Measurements from ENCODE around the gene LTBP1.
A peak's percentile ranks its signal among the peaks of the same experiment; 100 is the strongest.

The LTBP1 gene

DNA sequence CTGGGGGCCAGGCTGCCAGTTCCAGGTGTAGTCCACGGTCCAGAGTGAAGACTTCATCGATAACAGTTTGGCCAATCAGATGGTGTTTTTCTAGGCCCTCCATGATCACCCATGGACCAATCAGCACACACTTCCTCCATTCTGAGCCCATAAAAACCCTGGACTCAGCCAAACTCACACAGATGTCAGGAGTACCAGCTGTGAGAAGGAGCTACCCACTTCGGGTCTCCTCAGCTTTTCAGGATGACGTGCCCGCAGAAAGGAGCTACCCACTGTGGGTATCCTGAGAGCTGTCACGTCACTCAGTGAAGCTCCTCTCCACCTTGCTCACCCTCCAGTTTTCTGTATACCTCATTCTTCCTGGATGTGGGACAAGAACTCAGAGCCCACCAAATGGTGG is 319.7 kb downstream of the LTBP1 start:
- no peak for DNase-seq (ENCODE audit: low read depth in 2 of 2)

DNA sequence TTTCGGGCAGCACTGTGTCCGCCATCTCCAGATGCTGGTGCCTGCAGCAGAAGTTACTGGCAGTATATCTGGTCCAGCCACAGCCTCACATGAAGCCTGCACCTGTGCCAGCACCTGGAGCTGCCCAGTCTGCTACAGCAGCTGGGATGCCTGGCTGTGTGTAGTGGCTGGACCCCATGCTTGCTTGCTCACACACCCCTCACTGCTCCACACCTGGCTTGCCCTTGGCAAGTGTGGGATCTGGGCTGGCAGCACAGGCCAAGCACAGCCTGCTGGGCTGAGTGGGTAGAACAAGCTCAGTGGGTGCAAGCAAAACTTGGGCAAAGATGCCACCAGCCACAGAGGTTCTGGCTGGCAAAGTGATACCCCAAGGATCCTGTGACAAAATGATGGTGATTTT is 320.3 kb downstream of the LTBP1 start:
- no peak for DNase-seq (ENCODE audit: low read depth in 2 of 2)

DNA sequence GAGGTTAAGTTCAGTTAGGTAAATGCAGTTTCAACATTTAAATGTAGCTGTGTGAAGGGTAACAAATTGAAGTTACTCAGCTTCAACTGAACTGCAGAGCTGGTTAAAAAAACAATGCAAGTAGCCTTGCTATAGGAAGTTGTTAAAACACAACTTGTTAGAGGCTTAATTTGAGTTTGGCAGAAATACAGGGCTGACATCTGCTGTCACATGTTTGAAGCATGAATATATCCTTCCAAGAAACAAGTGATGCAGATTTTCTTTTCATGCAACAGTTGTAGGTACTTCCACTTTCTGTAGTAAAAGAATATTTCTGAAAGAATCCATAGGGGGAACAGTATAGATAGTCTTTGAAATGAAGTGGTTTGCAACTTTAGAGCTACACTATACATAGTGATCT is 321.0 kb downstream of the LTBP1 start:
- peak; percentile 56 to 61 for DNase-seq (ENCODE audit: low read depth in 2 of 2)

DNA sequence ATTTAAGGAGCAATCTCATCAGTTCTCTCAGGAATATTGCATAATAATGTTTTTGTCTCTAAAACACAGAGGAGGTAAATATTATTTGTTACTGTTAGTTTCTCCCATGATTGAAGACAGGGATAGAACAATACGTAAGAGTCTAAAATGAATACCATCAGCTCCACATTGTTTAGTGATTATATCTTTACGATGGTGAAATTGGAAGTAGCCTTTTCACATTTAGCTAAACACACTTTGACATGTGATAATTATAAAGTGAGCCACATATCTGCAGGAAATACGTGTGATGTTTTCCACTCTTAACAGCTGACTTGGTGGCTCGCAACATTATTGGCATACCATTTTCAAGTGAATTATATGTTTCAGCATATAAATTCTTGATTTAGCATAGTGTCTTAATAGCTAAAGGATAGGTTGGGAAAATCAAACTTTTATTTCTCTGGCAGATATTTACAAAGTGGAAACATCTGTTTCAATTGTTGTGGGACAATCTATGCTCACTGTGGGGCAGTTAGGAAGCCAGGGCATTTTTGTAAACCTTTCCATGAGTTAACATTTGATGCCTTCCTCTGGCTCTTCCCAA is 321.6 kb downstream of the LTBP1 start:
- DNase-seq (ENCODE audit: low read depth in 2 of 2): peak; percentile 65 to 77

DNA sequence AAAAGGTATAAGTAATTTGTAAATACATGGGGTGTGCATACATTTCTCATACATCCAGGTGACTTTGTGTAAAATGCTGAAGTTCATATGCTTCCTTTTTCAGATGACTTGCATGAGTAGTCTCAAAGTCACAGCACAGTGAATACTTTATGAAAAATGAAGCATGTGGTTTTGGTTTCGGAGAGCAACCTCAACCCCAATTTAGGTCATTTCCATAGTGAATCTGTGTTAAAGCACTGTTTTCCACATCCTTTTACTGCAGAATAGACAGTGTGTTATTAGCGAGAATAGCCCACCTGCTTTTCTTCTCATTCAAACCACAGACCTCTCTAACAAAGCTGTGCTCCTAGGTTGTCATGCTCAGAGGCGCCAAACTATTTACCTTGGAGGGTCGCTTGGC is 325.2 kb downstream of the LTBP1 start:
- DNase-seq (ENCODE audit: low read depth in 2 of 2): no peak

DNA sequence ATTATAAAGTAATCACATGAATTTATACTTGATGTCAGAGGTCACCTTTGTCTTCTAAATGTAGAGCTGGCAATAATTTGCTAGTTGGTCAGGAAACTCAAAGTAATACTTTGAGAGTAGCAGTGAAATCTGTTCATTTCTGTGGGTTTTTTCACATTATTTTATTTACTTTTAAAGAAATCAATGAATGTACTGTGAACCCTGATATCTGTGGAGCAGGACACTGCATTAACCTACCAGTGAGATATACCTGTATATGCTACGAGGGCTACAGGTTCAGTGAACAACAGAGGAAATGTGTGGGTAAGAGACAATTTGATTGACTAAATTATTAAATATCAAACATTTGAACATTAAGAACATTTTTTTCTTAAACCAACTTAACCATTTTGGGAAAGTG is 326.7 kb downstream of the LTBP1 start:
- DNase-seq (ENCODE audit: low read depth in 2 of 2): no peak

DNA sequence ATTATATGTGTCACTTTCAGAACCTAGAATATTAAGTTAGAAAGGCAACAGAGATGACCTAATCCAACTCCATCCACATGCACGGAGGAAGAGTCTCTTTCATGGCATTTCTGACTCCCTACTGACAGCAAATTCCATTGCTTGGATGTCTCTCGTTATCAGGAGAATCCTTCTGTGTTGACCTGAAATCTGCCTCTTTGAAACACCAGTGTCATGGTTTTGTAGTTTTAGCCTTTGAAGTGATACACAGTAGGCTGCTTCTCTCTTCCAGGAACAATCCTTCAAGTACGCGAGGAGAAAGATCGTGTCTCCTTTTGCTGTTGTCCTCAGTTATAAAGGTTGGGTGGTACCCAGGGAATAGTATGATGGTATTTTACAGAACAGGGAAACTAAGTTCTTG is 327.8 kb downstream of the LTBP1 start:
- no peak for DNase-seq (ENCODE audit: low read depth in 2 of 2)

DNA sequence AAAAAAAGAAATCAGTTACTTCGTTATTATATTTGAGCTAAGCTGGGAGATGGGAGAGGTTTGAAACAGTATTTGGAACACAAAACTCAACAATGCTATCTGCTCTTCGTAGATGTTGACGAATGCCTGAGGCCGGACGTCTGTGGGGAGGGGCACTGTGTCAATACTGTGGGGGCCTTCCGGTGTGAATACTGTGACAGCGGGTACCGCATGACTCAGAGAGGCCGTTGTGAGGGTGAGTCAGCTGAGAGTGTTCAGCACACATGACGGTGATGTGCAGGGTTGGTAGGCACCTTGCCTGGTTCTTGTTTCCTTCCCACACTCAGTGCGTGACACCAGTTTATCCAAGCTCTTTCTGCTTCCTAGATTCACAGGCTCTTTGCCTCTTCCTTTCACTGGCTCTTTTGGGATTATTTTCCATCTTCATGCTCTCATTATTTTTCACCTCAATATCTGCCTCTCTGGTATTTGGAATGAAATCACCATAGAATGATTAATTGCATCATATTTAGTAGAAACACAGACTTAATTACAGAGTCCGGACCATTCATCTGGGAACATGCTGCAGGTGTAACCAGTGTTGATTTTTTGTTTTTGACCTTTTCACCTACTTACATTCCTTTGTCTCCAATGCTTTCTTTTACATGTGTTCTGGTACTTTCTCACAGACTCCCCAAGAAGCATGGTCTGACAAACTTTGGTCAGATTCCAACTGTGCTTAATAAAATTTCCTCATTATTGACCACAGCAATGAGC is 329.1 kb downstream of the LTBP1 start:
- DNase-seq (ENCODE audit: low read depth in 2 of 2): peak in 1 of 2 experiments; percentile 12

DNA sequence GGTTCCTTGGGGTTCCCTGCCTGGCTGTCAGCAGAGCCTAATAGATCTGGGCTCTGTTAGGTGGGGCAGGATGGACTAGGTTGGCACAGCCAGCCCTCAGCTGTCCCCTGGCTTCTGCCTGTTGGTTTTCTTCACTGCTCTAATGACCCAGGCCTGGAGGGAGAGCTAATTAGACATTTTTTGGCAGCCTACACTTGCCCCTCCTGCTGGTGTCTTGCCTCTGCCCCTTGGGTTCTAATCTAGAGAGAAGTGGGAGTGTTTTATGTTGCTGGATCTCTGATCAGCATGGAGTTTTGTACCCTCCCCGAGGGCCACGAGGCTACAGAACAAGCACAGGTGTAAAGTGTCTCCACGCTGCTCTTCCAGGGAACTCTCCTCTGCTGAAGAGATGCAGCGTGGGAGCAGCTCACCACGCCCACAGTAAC is 330.3 kb downstream of the LTBP1 start:
- no peak for DNase-seq (ENCODE audit: low read depth in 2 of 2)

DNA sequence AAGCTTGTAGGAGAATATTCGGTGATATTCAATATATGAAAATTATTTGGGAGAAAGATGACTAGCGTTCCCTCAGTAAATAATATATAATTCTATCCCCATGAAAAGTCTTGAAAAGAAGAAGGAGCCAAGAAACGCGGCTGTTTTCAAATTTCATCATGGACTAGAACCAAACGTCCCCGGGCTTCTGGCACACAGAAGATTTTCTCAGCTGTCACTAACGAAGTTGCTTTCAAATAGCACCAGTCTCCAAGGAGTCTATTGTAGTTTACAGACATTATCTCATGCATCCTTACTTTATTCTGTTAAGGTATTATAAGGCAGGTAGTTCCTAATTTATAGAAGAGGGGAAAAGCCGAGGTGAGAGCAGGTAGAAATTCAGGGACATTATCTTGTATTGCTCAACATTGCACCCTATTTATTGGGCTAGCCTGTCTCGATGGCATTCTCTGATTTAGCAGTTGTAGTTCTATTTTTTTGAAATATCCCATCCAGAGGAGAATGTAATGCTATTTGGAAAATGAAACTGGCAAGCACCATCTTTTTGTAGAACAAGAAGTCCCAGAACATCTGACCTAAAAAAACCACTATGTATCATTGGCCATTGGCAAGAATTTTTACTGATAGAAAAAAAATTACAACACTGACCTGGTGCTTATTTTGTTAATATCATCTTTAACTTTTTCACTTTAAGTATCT is 331.6 kb downstream of the LTBP1 start:
- DNase-seq (ENCODE audit: low read depth in 2 of 2): no peak

DNA sequence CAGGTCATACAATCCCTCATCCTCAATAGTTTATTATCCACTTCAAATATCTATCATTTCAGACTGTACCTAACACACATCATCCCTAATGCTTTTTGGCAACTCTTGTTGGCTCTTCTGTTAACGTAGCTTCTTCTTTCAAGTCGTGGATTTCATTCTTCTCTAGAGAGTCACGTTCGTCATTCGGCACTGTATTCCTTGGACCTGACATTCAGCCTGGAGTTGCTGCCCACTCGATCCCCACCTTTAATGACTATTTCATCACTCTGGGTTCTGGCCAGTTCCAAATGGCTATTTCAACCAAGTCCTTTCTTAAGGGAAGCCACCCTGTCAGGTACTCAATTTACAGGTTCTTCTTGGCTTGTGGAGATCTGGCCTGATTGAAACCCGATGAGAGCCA is 337.5 kb downstream of the LTBP1 start:
- DNase-seq (ENCODE audit: low read depth in 2 of 2): no peak

DNA sequence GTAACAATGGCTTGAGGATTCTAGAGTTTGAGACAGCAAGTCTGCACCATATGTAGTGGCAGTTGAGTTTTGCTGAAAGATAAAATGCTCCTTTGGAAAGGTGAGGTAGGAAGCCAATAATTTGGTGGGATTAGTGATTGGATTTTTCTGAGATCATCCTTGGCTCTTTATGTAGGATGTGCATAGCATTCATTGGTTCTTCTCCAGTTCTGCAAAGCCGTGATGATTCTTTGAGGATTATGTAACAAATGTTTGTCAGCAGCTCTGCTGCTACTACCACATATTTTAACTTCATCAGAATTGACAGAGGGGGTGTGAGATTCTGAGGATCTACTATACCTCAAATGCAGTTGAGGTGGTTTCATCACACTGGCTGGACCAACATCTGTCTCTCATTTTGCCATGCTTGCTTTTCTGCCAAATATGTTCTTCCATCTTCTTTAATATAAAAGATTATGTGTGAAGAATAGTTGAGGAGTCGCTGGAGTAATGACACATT is 340.8 kb downstream of the LTBP1 start:
- peak; percentile 73 to 74 for DNase-seq (ENCODE audit: low read depth in 2 of 2)

DNA sequence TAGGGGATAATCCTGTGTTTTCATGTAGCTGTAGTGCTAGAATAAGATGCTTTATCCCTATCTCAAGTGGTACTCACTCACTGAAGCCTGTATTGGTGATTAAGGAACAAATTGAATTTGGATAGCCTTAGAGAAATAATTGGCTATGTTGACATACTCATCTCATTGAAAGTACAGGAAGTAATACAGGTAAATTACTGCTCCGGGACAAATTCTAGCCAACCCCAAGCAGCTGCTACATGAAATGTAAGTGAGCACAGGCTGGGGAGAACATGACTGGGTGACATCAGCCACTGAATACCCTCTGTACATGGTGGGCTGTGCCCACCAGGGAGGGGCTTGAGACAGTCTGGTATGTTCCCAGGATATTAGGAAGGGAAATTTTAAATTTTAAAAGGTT is 341.3 kb downstream of the LTBP1 start:
- DNase-seq (ENCODE audit: low read depth in 2 of 2): no peak

DNA sequence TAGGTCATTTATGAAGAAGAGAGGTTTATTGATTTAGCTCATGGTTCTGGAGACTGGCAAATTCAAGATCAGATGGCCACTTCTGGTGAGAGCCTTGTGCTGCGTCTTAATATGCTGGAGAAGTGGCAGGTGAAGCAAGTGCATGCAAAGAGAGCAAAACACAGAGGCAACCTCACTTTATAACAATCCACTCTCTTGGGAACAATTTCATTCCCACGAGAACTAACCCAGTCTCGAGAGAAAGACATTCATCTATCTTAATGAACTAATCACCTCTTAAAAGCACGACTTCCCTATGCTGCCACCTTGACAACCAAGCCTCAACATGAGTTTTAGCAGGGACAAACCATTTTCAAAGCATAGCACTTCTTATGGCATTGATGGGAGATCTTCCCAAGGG is 343.2 kb downstream of the LTBP1 start:
- DNase-seq (ENCODE audit: low read depth in 2 of 2): no peak

DNA sequence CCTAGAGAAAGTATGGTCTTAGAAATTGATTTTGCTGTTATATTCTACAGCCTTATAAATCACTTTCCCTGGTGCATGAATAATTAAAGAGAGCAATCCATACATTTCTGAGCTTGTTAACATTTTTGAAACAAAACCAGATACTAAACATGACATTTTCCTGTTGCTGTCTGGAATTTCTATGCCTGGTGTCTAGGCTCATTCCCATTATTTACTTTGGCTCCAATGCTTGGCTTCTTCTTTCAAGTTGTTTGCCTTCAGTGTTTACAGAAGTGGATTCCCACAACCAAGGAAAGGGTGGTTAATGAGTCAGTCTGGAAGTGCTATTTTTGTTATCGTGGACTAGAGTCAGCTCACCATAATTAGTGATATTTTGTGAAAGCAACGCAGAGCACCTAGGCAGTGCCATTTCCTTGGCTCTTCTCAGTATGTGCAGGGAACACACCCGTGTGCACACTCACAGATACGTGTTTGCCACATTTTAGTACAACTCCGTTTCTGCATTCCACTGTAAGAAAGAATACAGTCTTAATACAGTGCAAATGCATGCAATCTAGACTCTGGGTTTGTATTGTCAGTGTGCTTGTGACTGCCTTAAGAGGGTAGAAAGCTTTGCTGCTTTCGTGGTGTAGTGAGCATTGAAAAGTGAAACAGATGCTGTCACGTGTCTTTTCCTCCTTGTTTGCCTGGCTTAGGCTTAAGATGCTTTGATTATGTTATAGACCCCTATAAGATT is 344.7 kb downstream of the LTBP1 start:
- peak; percentile 87 to 89 for DNase-seq (ENCODE audit: low read depth in 2 of 2)

DNA sequence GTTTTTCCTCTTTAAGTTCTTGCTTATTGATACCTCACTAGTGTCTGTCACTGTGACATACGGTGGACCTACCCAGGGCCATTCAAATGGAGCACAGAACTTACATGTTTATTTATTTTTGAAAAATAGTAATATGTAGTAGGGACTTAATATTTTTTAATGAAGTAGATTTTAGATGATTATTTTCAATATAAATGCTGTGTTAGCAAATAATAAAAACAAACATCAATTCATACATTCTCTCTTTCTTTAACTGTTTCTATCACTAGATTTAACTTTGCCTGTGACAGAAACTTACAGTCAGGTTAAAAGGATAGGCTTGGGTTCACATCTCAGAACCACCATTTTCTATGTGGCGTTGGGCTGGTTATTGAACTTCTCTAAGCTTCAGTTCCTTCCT is 345.3 kb downstream of the LTBP1 start:
- DNase-seq (ENCODE audit: low read depth in 2 of 2): no peak

DNA sequence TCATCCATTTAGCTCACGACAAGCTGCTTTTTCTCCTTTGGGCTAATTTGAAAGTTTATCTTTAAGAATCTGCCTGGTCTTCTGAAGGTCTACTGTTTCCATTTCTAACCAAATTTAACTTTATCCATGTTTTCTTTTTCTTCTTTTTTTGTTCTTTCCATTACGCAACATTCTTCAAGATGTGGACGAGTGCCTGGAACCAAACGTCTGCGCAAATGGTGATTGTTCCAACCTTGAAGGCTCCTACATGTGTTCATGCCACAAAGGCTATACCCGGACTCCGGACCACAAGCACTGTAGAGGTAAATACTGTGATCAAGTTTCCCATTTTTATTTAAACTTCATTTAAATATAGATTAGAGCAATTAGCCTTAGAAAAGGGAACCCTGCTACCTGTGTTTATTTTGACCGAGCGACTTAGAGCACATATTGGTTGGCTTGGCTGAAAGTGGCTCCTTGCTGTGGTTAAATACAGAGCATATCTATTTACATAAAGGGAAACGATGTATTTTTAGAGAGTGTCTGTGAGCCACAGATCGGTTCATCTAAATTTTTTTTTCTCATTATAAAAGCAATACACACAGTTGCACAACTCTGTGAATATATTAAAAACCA is 346.3 kb downstream of the LTBP1 start:
- no peak for DNase-seq (ENCODE audit: low read depth in 2 of 2)

DNA sequence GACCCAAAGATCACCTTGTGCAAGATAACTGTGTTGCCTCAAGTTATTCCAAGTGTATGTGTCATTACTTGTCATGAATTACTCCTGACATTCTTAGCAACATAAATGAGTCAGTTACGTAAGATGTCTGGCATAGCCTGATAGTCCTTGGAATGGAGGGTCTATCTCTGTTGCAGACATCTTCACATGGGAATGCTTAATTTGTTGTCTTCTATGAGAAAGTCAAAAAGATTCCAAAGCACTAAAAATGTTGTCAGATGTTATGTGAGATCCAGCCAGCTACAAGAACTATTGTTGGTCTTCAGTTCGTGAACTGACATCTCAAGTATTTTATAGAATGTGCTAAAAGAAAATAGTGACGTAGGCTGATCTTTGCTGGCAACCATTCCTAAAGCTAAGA is 351.5 kb downstream of the LTBP1 start:
- peak; percentile 79 for DNase-seq (ENCODE audit: low read depth in 2 of 2)

DNA sequence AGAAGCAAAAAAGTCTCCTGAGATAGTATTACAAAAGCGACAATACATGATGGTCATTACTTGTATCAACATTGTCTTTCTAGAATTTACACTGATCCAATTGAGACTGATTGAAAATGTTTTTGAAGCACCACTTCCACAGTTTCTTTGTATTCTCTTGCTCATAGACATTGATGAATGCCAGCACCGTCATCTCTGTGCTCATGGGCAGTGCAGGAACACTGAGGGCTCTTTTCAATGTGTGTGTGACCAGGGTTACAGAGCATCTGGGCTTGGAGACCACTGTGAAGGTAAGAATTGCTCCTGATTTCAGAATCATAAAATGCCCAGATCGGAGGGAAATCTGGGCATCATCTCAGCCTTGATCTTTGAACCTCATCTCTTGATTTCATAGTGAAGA is 354.6 kb downstream of the LTBP1 start:
- DNase-seq (ENCODE audit: low read depth in 2 of 2): no peak

DNA sequence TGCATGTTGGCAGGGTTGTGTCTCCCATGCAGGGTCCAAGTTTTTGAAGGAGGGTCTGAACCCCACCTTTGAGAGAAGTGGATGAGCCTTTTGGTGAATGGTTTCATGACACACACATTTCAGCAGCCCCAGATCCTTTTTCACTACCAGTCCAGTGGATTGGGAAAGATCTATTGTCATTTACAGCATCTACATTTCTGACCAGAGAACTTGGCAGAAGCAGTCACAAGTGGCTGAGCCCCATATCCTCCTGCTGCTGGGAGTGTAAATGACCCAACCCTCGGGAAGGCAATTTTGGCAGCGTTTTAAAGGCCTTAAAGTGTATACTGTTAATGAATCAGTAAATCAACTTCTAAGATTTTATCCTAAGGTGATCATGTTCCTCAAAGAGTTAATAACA is 355.6 kb downstream of the LTBP1 start:
- DNase-seq (ENCODE audit: low read depth in 2 of 2): no peak

DNA sequence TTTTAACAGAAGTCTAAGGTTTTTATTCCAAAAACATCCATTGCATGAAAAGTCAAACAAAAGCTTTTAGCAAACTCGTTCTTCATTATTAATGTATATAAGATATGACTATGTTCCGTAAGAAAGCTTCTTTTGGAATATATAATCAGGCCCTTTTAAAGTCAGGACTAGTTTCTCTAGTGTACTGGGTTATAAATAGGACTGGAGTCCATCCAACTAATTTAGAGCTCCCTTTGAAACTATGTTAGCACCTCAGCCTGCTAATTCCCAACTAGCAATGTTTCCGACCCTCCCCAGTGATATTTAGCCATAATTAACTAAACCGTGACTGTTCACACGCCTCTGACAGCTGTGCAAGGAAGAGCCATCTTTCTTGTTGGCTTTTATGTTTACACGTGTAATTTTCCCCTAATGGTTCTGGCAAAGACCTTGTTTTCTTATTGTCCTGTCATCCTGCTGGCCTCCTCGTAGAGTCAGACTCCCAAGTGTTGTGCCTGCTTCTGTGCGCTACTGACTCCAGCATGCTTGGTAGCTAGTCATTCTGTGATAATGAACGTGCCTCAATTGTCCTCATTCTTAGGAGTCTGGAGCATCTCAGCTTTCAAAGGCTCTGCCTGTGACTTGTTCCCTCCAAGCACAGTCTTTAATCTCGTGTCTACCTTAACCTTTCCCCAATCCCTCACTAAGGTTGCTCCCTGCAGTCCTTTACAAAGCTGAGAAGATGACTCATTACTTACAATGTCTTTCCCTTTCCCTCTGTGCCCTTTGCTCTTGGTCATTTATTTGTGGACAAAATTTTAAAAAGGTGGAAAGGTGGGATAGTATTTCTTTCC is 357.5 kb downstream of the LTBP1 start:
- DNase-seq (ENCODE audit: low read depth in 2 of 2): no peak
